DMS79 treated with DMSO at 0.1 percent for 48 hours (cell line): Measurements from ENCODE around the gene CYP27A1.
"Not testable (repeated sequence)": the region's sequence is repeated elsewhere in the genome, so short reads cannot be mapped to it uniquely, and the experiment has no call there.

Source experiments
- DNase-seq: peaks from one replicate; lab custom pipeline; 2025; lab: John Stamatoyannopoulos, UW

Gene CYP27A1

GRCh38 chr2:218781691-218782527 lies at the start of gene CYP27A1:
Gene CYP27A1, plus strand, starts transcription at chr2:218782147. Its CDS starts 36 bp downstream, at chr2:218782183.
- peak; percentile 43 for DNase-seq

- no peak for DNase-seq
Measured at GRCh38 chr2:218732761-218733158, 49.2 kb upstream of the CYP27A1 start.

GRCh38 chr2:218733171-218734021 lies 48.6 kb upstream of the CYP27A1 start:
- no peak for DNase-seq

- no peak for DNase-seq
Measured at GRCh38 chr2:218734190-218734975, 47.6 kb upstream of the CYP27A1 start.

GRCh38 chr2:218736531-218736930 lies 45.4 kb upstream of the CYP27A1 start:
- no peak for DNase-seq

GRCh38 chr2:218743068-218743467 lies 38.9 kb upstream of the CYP27A1 start:
- DNase-seq: no peak

- DNase-seq: no peak
Measured at GRCh38 chr2:218744615-218745014, 37.3 kb upstream of the CYP27A1 start.

GRCh38 chr2:218745160-218745558 lies 36.8 kb upstream of the CYP27A1 start:
- DNase-seq: no peak

- no peak for DNase-seq
Measured at GRCh38 chr2:218745559-218746469, 36.1 kb upstream of the CYP27A1 start.

GRCh38 chr2:218746470-218746795 lies 35.5 kb upstream of the CYP27A1 start:
- no peak for DNase-seq

GRCh38 chr2:218746960-218747359 lies 35.0 kb upstream of the CYP27A1 start:
- no peak for DNase-seq

GRCh38 chr2:218748741-218749441 lies 33.1 kb upstream of the CYP27A1 start:
- no peak for DNase-seq

- DNase-seq: no peak
Measured at GRCh38 chr2:218754201-218754600, 27.7 kb upstream of the CYP27A1 start.

- no peak for DNase-seq
Measured at GRCh38 chr2:218754781-218755180, 27.2 kb upstream of the CYP27A1 start.

GRCh38 chr2:218755198-218755566 lies 26.8 kb upstream of the CYP27A1 start:
- no peak for DNase-seq

- no peak for DNase-seq
Measured at GRCh38 chr2:218755567-218756404, 26.2 kb upstream of the CYP27A1 start.

- DNase-seq: no peak
Measured at GRCh38 chr2:218756599-218757377, 25.2 kb upstream of the CYP27A1 start.

- no peak for DNase-seq
Measured at GRCh38 chr2:218761795-218762194, 20.2 kb upstream of the CYP27A1 start.

- not testable (repeated sequence) for DNase-seq
Measured at GRCh38 chr2:218772759-218773158, 9.2 kb upstream of the CYP27A1 start.
